Left cardiac atrium (tissue), 4 donors: Measurements from ENCODE around the gene ERH. TPM values are rescaled to one million over a fixed set of nuclear protein-coding genes. Genes with fewer than 3 reads are reported as not detected.

ENCODE experiments used
- ATAC-seq, 2 donors: fragments of 200-7000 bp; cut with Tn5 transposase; one replicate each; pipeline ENCODE4 v1.9.1; 2020; ENCODE audit warnings: mild to moderate bottlenecking in 2 of 2, moderate library complexity in 2 of 2
- DNase-seq: peaks from one replicate; pipeline ENCODE4 v3.0.0-alpha.2; 2020
- intact Hi-C, 2 donors: fragments of 100-400 bp; cut with DNase I; formaldehyde crosslinking; loops; one replicate each; pipeline versions ENCODE4 v1.14.1 to v1.15.1; 2022 to 2023
- total RNA-seq, 2 donors: library from RNA; stranded (reverse); fragmentation: NEBNext Ultra II Directional; extraction: Animal tissue kit (Norgen Biotek cat#: 25700); gene quantifications; one replicate each; pipeline ENCODE4 v1.2.1, GENCODE V29; 2021
- donor health status: DM: no; HTN: yes; CAD: no.
- donor health status: DM: no; HTN: yes; CAD: no; lungs with severe emphysema.
- donor health status: DM: yes; HTN: yes; CAD: no.
- donor health status: Dilated cardiomyopathy.

The ERH gene
- total RNA-seq, 2 donors from 2014 or later: 113 to 150 TPM

GRCh38 chr14:69342928-69343525 lies 55.1 kb downstream of the ERH start:
- DNase-seq (no peak), ATAC-seq (peak in 1 of 2 donors; percentile 20)
- intact Hi-C loops: no loop called here

- ATAC-seq: no peak
- no peak for DNase-seq
- intact Hi-C loops: no loop called here
Measured at GRCh38 chr14:69339426-69339825, 58.7 kb downstream of the ERH start.

- ATAC-seq (no peak), DNase-seq (no peak)
- intact Hi-C loops: no loop called here
Measured at GRCh38 chr14:69337984-69338383, 60.1 kb downstream of the ERH start.

GRCh38 chr14:69335371-69335771 lies 62.7 kb downstream of the ERH start:
- DNase-seq (no peak), ATAC-seq (no peak)
- intact Hi-C loops: no loop called here

- intact Hi-C loops: no loop called here
- ATAC-seq (peak in 1 of 2 donors; percentile 9), DNase-seq (no peak)
Measured at GRCh38 chr14:69334576-69334975, 63.5 kb downstream of the ERH start.

GRCh38 chr14:69333791-69334337 lies 64.2 kb downstream of the ERH start:
- intact Hi-C loops: no loop called here
- ATAC-seq (no peak), DNase-seq (no peak)

GRCh38 chr14:69332782-69333395 lies 65.2 kb downstream of the ERH start:
- DNase-seq: no peak
- intact Hi-C loops: no loop called here
- ATAC-seq: no peak

- no peak for DNase-seq
- intact Hi-C loops: no loop called here
- ATAC-seq: no peak
Measured at GRCh38 chr14:69331206-69331605, 66.9 kb downstream of the ERH start.

Other genes with a start within 250 kb of the ERH start
- 10 to 100 TPM; 43.8 to 49.4 TPM for gene DCAF5, start 245.2 kb downstream of the ERH start, total RNA-seq
- gene EXD2, start 206.8 kb downstream of the ERH start, total RNA-seq: 10 to 100 TPM; 15.8 to 17.1 TPM
- gene GALNT16, start 138.1 kb downstream of the ERH start, total RNA-seq: 10 to 100 TPM; 28.8 to 50.0 TPM
- 10 to 100 TPM; 25.7 to 36.0 TPM for gene SLC39A9, start 393 bp upstream of the ERH start, total RNA-seq
- gene PLEKHD1, start 86.4 kb upstream of the ERH start, total RNA-seq: under 1 TPM; 0.15 to 0.24 TPM
- gene CCDC177, start 176.6 kb upstream of the ERH start, total RNA-seq: not detected
- 10 to 100 TPM; 21.8 to 28.1 TPM for gene SUSD6, start 213.3 kb upstream of the ERH start, total RNA-seq